ENCODE results near the gene DOCK8. TPM values are rescaled to one million over a fixed set of nuclear protein-coding genes. Genes with fewer than 3 reads are reported as not detected.

Gene DOCK8
- total RNA-seq, 1 donor, result 0.18 TPM

DNA sequence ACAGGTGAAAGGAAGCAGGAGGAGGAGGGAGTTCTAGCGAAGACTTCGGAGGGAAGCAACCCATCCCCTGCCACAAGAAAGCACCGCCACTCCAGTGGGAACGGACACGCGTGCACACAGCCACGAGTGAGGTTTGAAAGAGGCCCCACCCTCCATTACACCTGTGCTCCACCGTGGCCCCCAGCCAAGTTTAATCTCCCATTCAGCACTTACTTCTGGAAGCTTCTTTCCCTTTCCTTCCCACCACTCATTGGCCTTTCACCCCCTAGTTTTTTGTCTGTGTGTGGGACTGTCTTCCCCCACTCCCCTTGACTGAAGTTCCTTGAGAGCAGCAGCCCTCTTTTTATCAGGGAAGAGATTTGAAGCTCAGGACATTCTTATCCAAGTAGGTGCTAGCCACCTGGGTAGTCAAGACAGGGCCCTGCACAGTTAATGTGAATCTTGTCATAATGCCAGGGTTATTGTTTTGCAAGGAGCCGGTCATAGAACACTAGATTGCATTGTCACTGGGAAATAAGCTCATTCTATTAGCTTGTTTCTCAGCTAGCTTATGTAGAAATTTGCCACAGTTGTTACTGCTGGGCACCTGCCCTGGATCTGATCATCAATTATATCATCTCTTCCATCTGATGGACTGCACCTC lies 256.0 kb downstream of the DOCK8 start:
- TF ChIP-seq, protein P1, sequence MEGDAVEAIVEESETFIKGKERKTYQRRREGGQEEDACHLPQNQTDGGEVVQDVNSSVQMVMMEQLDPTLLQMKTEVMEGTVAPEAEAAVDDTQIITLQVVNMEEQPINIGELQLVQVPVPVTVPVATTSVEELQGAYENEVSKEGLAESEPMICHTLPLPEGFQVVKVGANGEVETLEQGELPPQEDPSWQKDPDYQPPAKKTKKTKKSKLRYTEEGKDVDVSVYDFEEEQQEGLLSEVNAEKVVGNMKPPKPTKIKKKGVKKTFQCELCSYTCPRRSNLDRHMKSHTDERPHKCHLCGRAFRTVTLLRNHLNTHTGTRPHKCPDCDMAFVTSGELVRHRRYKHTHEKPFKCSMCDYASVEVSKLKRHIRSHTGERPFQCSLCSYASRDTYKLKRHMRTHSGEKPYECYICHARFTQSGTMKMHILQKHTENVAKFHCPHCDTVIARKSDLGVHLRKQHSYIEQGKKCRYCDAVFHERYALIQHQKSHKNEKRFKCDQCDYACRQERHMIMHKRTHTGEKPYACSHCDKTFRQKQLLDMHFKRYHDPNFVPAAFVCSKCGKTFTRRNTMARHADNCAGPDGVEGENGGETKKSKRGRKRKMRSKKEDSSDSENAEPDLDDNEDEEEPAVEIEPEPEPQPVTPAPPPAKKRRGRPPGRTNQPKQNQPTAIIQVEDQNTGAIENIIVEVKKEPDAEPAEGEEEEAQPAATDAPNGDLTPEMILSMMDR (IDR thresholded peaks at IDR 0.05; ENCODE audit: insufficient read depth, low read length), result no peak
- DNase-seq (ENCODE audit: low read depth), result no peak
- peak overlapping the region; percentile 62 for H3K4me3 ChIP-seq (ENCODE audit: low read depth, low read length)

DNA sequence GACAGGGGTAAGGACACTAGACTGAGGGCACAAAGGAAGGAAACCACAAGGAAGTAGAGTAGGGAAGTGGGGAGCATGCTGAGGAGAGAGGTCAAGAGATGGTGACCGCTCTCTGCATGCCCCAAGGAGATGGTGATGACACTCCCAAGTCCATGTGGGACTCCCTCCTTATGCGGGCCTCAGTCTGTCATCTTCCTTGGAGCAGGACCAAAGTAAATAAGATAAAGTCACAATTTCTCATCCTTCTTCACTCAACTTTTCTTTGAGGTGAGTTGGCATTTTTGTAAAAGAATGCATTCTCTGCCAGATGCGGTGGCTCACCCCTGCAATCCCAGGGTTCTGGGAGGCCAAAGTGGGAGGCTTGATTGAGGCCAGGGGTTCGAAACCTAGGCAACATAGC lies 256.7 kb downstream of the DOCK8 start:
- no peak for DNase-seq (ENCODE audit: low read depth)
- no peak overlapping the region for H3K4me3 ChIP-seq (ENCODE audit: low read depth, low read length)
- TF ChIP-seq, protein P1 (IDR thresholded peaks at IDR 0.05; ENCODE audit: insufficient read depth, low read length), result no peak

GRCh38 chr9:472479-473075 lies 257.9 kb downstream of the DOCK8 start:
- TF ChIP-seq, protein P1 (IDR thresholded peaks at IDR 0.05; ENCODE audit: insufficient read depth, low read length), result no peak
- DNase-seq (ENCODE audit: low read depth), result no peak
- H3K4me3 ChIP-seq (ENCODE audit: low read depth, low read length), result no peak overlapping the region

- TF ChIP-seq, protein P1 (IDR thresholded peaks at IDR 0.05; ENCODE audit: insufficient read depth, low read length), result no peak
Observed at GRCh38 chr9:477193-477592, 262.5 kb downstream of the DOCK8 start.

GRCh38 chr9:479304-479970 lies 264.8 kb downstream of the DOCK8 start:
- no peak overlapping the region for H3K4me3 ChIP-seq (ENCODE audit: low read depth, low read length)
- TF ChIP-seq, protein P1 (IDR thresholded peaks at IDR 0.05; ENCODE audit: insufficient read depth, low read length), result no peak
- no peak for DNase-seq (ENCODE audit: low read depth)

More at GRCh38 chr9:477193-477592, 262.5 kb downstream of the DOCK8 start:
- DNase-seq (ENCODE audit: low read depth), result peak; percentile 4
- no peak overlapping the region for H3K4me3 ChIP-seq (ENCODE audit: low read depth, low read length)

DNA sequence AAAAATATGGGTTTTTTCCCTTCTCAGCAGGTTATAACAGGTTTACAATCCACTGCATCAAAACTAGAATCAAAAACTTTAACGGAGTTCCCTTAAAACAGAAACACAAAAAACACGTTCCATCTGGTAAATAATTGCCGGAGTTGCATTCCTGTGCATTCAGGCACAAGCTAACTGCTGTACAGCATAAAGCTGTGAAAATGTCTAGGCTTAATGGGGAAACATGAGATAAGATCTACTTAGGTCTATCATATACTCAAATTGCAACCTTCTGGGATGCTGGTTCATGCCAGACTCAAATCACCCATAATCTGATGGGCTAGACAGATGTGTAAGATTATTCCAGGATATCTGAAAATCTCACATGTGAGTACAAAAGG lies 265.3 kb downstream of the DOCK8 start:
- DNase-seq (ENCODE audit: low read depth), result no peak
- no peak overlapping the region for H3K4me3 ChIP-seq (ENCODE audit: low read depth, low read length)
- TF ChIP-seq, protein P1 (IDR thresholded peaks at IDR 0.05; ENCODE audit: insufficient read depth, low read length), result no peak

Data from fibroblast of the aortic adventitia (primary cell).